Iris pigment epithelial cell (primary cell): ENCODE measurements around the gene MGAT3.
"Not testable (repeated sequence)": the region's sequence is repeated elsewhere in the genome, so short reads cannot be mapped to it uniquely, and the experiment has no call there.

ENCODE experiments used
- DNase-seq: peaks from one replicate; pipeline ENCODE4 v3.0.0-alpha.2; 2011; ENCODE audit warnings: low read depth

Gene MGAT3, protein sequence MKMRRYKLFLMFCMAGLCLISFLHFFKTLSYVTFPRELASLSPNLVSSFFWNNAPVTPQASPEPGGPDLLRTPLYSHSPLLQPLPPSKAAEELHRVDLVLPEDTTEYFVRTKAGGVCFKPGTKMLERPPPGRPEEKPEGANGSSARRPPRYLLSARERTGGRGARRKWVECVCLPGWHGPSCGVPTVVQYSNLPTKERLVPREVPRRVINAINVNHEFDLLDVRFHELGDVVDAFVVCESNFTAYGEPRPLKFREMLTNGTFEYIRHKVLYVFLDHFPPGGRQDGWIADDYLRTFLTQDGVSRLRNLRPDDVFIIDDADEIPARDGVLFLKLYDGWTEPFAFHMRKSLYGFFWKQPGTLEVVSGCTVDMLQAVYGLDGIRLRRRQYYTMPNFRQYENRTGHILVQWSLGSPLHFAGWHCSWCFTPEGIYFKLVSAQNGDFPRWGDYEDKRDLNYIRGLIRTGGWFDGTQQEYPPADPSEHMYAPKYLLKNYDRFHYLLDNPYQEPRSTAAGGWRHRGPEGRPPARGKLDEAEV

DNA sequence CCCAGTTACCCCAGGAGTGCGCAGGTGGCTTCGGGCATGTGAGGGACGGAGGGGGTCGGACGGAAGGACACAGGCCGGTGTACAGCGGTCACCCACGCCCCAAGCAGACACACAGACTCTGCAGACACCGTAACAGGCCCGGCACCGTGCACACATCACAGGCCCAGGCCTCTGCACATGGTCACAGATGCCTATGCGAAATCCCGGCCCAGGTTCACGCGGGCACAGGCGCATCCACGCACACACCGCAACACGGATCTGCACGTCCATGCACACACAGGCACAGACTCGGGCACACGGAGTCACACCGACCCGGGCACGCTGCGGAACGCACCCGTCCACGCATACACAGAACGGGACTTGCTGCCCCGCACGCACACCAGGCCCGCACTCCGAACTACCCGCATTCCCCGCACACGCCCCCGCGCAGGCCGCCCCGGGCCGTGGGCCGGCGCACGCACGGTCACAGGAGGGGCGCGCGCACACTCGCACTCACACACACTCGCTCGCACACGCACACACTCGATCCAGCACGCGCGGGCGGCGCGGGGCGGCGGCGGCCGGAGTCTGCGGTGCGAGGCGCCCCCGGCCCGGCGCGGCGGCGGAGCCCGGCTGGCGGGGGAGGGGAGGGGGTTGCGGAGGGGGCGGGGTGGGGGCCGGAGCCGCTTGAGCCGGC is at the start of gene MGAT3:
Gene MGAT3 (plus strand): TSS at position 491 of the 676 bp plus-strand sequence. CDS start 30,336 bp downstream, outside the sequence.
- DNase-seq = no peak

DNA sequence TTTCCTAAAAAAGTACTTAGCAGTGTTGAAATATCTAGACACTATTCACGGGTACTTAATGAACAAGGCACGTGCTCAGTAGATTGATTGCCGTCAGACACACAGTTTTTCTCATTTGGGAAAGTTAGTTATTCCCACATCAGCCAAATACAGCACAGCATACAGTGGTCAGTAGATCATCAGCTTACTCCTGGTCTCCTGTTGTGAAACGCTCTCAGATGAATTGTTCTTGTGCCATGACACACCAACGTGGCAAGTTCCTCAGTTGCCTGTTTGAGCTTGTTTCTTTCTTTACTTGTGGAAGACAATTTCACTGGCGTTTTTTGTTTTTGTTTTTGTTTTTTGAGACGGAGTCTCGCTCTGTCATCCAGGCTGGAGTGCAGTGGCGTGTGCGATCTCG is 48.6 kb upstream of the MGAT3 start:
- DNase-seq = no peak

DNA sequence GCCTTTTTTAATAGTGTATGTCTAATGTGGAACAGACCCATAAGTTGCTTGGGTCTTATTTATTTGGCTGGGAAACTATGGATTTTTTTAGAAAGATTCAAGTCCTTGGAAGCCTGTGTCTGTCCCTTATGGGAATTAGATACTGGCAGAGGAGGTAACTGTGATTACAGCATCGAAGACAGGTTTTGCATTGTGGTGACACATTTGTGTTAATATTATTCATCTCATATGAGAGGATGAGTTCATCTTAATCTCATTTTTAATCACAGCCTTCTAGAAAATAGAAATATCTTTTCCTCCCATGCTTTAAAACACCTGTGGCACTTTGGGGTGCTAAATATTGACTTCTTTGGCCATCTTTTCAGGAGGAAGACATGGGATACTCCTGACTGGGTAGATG is 48.0 kb upstream of the MGAT3 start:
- no peak for DNase-seq

DNA sequence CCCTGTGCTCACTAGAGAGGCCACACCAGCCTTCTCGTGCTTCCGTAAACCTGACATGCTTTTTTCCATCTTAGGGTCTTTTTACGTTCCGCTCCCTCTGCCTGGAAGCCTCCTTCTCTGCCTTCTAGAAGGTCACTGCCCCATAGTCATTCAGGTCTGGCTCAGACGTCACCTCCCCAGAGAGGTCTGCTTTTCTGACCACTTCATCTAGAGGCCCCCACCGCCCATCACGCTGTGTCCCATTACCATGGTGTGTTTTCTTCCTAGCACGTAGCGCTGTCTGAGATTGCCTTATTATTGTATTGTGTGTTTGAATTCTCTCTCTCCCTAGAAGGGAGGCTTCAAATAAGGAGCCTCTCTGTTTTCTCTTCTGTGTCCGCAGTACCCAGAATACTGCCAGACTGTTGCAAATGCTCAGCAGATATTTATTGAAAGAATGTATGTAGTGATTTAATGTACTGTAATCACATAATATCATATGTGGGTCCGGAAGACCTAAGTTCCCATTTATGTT is 47.2 kb upstream of the MGAT3 start:
- no peak for DNase-seq

DNA sequence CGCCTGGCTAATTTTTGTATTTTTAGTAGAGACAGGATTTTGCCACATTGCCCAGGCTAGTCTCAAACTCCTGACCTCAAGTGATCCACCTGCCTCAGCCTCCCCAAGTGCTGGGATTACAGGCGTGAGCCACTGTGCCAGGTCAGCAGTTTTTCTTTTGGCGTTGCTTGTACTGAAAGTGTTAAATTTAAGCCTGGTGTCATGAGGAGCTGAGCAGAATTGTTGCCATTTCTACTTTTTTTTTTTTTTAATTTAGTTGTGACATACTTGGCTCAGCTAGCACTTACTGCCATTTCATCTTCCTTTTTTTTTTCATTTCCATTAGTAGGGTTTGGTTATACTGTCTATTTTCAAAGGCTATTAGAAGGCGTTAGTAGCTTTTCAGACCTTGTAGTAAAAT is 46.5 kb upstream of the MGAT3 start:
- DNase-seq = no peak

DNA sequence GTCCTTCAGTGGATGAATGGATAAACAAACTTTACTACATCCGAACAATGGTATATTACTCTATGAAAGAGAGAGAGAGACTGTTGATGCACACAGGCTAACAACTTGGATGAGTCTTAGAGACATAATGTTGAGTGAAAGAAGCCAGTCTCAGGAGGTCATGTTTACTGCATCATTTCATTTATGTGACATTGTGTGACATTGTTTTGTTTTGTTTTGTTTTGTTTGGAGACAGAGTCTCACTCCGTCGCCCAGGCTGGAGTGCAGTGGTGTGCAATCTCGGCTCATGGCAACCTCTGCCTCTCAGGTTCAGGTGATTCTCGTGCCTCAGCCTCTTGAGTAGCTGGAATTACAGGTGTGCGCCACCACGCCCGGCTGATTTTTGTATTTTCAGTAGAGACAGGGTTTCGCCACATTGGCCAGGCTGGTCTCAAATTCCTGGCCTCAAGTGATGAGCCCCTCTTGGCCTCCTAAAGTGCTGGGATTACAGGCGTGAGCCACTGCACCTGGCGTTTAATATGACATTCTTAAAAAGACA is 44.9 kb upstream of the MGAT3 start:
- DNase-seq = not testable (repeated sequence)

DNA sequence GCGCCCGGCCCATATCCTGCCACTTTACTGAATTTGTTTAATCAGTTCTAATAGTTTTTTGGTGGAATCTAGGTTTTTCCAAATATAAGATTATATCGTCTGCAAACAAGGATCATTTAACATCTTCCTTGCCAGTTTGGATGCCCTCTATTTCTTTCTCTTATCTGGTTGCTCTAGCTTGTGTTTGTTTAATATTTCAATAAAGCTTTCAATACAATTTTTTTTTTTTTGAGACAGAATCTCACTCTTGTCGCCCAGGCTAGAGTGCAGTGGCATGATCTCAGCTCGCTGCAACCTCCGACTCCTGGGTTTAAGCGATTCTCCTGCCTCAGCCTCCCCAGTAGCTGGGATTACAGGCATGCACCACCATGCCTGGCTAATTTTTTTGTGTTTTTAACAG is 43.6 kb upstream of the MGAT3 start:
- not testable (repeated sequence) for DNase-seq

DNA sequence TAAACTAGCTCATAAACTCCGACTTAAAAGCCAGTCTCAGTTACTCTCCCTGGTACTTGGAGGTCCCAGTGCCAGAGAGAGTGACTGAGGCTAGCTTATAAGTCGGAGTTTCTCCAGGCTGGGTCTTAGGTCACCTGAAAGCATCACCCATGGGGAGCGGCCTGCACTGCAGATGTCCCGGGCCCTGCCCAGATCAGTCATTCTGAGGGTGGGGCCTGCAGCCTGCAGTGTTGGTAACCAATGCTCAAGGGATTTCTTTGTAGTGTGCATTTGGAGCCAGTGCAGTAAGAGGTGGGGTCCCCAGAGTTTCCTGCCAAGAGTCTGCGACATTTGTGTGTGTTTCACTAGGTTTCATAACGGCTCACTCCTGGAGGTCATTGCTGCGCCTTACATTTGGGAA is 42.4 kb upstream of the MGAT3 start:
- DNase-seq = no peak

DNA sequence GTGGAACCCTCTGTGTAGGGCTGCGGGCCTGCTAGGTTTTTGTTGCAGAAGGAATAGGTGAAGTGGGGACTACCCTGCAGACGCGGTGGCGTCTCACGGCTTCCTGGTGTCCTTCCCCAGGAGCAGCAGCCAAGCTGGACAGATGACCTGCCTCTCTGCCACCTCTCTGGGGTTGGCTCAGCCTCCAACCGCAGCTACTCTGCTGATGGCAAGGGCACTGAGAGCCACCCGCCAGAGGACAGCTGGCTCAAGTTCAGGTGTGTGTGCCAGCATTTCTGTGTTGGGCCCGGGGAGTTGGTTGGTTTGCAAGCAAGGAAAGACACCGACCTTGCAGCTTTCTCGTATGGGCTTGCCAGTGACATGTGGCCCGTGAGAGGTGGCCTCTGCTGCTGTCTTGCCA is 41.9 kb upstream of the MGAT3 start:
- no peak for DNase-seq

DNA sequence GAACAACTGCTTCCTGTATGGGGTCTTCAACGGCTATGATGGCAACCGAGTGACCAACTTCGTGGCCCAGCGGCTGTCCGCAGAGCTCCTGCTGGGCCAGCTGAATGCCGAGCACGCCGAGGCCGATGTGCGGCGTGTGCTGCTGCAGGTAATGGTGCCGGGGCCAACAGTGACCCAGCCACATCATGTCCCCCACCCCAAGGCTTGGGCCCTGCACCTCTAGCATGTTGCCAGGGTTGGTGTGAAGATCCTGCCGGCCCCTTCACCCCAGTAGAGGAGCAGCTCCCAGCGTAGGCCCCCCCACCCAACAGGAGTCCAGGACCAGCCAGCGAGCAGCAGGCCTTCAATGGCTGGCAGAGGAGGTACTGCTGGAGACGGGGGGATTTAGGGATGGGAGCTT is 41.3 kb upstream of the MGAT3 start:
- DNase-seq = no peak

DNA sequence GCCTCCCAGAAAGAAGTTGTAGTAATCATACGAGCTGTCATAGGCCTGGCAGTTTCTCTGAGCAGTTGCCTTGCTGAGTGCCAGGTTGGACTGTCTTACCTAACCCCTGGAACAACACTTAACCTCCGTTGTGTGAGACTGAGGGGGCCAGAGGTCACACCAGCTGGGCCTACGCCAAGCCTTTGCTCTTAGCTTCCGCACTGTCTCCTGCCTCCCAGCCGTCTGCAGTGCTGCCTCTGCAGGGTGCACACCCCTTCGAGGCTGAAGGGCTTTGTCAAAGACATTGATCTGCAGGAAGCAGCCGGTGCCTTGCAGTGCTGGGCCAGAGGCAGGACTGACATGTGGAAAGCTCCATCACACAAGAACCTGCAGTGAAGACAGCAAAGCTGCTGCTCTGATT is 40.5 kb upstream of the MGAT3 start:
- no peak for DNase-seq

DNA sequence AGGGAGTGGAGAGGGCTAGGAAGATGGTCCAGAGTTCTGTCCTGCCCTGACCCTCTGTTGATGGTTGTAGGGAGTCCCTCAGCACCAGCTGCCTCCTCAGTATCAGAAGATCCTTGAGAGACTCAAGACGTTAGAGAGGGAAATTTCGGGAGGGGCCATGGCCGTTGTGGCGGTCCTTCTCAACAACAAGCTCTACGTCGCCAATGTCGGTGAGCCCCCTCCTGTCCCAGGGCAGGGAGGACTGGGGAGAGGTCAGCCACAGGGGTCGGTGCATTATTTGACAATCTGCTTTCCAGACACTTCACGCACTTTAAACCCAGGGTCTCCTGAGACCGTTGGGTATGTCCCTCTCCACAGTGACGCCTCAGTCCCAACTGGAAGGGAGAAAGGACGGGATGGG is 39.2 kb upstream of the MGAT3 start:
- DNase-seq = no peak

DNA sequence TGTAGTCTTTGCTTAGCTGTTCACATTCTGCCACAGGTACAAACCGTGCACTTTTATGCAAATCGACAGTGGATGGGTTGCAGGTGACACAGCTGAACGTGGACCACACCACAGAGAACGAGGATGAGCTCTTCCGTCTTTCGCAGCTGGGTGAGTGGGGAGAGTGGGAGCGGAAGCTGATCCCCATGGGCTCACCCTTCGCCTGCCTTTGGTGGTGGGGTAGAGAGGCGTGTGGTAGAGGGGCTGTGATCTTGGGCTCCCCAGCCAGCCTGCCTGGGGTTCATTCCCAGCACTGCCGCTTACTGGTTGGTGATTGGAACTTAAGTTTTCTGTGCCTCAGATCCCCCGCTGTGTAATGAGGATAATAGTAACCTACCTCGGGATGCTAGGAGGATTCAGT is 38.1 kb upstream of the MGAT3 start:
- DNase-seq = no peak

DNA sequence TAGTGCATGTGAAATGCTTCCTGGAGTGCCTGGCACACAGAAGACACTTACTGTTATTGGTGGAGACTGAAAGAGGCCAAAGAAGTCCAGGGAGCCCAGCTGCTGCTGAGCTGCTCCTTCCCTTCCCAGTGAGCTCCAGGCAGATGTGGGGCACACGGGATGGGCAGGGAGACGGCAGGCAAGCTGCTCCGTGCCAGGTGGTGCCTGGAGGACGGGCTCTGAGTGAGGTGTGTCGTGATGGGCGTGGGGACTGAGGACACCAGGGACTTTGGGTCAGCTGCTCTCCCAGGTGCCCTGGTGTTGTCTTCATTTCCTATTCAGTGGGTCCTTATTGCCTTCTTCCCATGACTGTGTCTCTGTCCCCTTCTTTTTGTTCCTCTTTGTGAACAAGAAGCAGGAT is 37.7 kb upstream of the MGAT3 start:
- no peak for DNase-seq

DNA sequence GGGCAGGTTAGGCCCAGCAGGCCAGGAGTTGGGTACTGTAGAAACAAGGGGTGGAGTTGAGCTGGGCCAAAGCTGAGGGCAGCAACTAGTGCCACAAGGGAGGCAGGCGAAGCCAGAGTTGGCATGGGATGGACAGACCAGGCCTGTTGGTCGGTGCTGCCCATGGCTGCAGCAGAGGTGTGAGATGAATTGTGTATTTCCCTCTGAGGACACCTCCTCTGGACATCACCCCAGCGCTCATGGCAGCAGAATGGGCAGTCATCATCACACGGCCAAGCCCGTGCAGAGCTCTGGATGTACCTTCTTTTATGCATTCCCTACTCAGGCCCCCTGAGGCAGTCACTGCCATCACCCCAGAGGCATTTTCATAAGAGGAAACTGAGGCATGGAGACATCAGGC is 36.9 kb upstream of the MGAT3 start:
- no peak for DNase-seq

DNA sequence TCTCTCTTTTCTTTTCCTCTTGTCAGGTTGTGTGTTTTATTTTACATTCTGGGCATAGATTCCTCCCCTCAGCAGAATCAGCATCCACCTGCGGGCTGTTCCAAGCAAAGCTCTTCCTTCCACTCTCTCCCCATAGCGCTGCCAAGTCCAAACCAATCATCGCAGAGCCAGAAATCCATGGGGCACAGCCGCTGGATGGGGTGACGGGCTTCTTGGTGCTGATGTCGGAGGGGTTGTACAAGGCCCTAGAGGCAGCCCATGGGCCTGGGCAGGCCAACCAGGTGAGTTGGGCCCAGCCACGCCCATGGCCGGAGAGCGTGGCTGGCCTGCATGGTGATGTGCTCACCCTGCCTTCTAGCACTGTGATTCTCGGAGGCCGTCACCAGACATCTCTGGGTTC is 35.1 kb upstream of the MGAT3 start:
- no peak for DNase-seq

DNA sequence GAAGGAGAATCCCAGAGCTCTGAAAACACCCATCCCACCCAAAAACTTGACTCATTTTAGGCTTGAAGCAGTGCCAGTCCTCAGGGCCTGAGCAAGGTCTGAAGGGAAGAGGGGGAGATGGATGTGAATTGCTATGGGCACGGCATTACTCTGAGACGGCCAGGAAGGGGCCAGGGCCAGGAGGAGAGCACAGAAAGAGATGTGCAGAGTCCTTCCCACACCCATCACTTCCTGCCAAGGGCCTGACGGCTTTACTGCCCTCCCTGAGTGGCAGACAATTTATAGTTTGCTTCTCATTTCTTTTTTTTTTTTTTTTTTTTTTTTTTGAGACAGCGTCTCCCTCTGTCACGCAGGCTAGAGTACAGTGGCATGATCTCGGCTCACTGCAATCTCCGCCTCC is 34.7 kb upstream of the MGAT3 start:
- DNase-seq = no peak

DNA sequence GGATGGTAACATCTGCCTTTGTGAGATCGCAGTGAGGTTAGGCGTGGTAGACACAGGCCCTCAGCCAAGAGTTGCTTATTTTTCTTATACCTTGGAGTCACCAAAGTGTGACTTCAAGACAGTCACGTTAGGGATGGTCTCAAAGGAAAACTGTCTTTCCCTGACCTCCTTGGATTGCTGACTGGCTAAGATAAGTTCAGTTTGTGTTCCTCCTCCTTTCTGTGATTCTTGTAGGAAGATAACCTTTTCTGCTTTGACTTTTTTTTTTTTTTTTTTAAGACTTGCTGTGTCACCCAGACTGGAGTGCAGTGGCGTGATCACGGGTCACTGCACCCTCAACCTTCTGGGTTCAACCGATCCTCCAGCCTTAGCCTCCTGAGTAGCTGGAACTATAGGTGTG is 34.1 kb upstream of the MGAT3 start:
- no peak for DNase-seq

DNA sequence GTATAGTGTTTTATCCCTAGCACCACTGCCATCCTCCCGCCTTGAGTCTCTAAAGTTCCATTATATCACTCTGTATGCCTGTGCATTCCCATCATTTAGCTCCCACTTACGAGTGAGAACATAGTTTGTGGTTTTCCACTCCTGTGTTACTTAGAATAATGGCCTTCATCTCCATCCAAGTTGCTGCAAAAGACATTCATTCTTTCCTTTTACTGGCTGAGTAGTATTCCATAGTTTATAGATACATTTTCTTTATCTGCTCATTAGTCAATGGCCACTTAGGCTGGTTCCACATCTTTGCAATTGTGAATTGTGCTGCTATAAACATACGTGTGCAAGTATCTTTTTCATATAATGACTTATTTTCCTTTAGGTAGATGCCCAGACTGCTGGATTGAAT is 32.8 kb upstream of the MGAT3 start:
- no peak for DNase-seq

DNA sequence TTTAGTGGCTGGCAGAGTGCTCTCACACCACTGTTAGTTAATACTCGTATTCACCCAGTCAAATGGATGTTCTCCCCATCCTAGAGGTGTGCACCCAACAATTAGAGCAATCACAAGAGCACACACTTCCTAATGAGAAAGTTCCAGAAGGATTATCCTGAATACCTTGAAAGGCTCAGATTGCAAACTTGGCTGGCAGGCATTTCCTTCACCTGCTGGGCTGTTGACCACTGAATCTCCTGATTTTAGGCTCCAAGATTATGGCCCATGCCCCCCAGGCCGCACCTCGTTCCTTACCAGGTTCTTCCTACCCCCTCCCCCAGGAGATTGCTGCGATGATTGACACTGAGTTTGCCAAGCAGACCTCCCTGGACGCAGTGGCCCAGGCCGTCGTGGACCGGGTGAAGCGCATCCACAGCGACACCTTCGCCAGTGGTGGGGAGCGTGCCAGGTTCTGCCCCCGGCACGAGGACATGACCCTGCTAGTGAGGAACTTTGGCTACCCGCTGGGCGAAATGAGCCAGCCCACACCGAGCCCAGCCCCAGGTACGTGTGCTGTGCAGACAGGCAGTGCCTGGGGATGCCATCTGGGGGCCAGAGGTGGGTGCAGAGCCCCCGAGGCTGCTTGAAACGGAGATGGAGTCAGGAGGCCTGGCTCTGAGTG is 30.3 kb upstream of the MGAT3 start:
- DNase-seq = no peak

DNA sequence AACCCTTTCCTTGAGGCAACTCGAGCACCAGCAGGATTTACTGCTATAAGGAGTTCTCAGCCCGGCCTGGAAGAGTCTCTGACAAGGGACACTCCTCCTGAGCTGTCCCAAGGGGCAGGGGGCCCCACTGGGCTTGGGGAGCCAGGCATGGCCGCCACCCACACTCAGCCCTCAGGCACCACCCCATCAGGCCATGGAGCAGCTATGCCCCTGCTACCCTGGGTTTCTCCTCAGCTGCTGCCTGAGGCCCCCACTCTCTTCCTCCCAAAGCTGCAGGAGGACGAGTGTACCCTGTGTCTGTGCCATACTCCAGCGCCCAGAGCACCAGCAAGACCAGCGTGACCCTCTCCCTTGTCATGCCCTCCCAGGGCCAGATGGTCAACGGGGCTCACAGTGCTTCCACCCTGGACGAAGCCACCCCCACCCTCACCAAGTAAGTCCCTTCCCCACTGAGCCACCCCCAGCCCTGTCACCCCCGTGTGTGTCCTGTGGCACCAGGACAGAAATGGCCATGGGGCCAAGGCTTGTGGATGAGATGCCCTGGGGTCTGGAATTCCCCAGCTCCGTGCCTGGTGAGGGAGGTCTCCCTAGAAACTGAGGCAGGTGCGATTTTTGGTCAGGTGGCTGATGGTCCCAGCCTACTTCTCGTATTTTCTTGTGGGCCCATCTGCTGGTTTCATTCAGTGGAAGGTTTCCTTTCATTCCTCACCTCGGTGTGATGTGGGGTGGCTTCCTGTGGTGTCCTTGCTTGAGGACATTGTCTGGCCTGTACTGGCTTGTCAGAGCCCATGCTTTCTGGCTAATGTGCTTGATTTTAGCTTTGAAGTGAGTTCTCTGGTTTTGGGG is 28.8 kb upstream of the MGAT3 start:
- no peak for DNase-seq
